Amniotic stem cell (primary cell): ENCODE results near the gene DCDC2C.

Experiments used
- DNase-seq: peaks from one replicate; lab custom pipeline; 2025; lab: John Stamatoyannopoulos, UW

DCDC2C gene

GRCh38 chr2:3672861-3673678 lies 30.3 kb upstream of the DCDC2C start:
- no peak for DNase-seq

GRCh38 chr2:3674066-3674845 lies 29.1 kb upstream of the DCDC2C start:
- no peak for DNase-seq

- DNase-seq: no peak
Measured at GRCh38 chr2:3675687-3676086, 27.7 kb upstream of the DCDC2C start.

GRCh38 chr2:3677436-3677835 lies 25.9 kb upstream of the DCDC2C start:
- no peak for DNase-seq

- DNase-seq: no peak
Measured at GRCh38 chr2:3678212-3678611, 25.2 kb upstream of the DCDC2C start.

- no peak for DNase-seq
Measured at GRCh38 chr2:3679180-3679579, 24.2 kb upstream of the DCDC2C start.

GRCh38 chr2:3679616-3680393 lies 23.6 kb upstream of the DCDC2C start:
- DNase-seq: no peak

- no peak for DNase-seq
Measured at GRCh38 chr2:3680548-3681345, 22.6 kb upstream of the DCDC2C start.

GRCh38 chr2:3681625-3682024 lies 21.8 kb upstream of the DCDC2C start:
- DNase-seq: no peak

GRCh38 chr2:3682811-3683210 lies 20.6 kb upstream of the DCDC2C start:
- no peak for DNase-seq

GRCh38 chr2:3683748-3684454 lies 19.5 kb upstream of the DCDC2C start:
- no peak for DNase-seq

- no peak for DNase-seq
Measured at GRCh38 chr2:3689998-3690748, 13.2 kb upstream of the DCDC2C start.

GRCh38 chr2:3692375-3692774 lies 11.0 kb upstream of the DCDC2C start:
- no peak for DNase-seq

GRCh38 chr2:3696545-3696944 lies 6.8 kb upstream of the DCDC2C start:
- DNase-seq: no peak

- DNase-seq: no peak
Measured at GRCh38 chr2:3701071-3701470, 2.3 kb upstream of the DCDC2C start.

GRCh38 chr2:3703757-3704355 lies 481 bp downstream of the DCDC2C start:
- DNase-seq: no peak

- DNase-seq: no peak
Measured at GRCh38 chr2:3704692-3705091, 1.3 kb downstream of the DCDC2C start.

- DNase-seq: no peak
Measured at GRCh38 chr2:3705782-3706181, 2.4 kb downstream of the DCDC2C start.

GRCh38 chr2:3706892-3707291 lies 3.5 kb downstream of the DCDC2C start:
- no peak for DNase-seq

- no peak for DNase-seq
Measured at GRCh38 chr2:3708576-3708975, 5.2 kb downstream of the DCDC2C start.
